HG03280 (cell line): ENCODE measurements around the gene SKOR1.

ENCODE experiments used
- ATAC-seq: cut with Tn5 transposase; IDR thresholded peaks from one replicate; pipeline ENCODE4 v1.9.1; 2021; ENCODE audit warnings: mild to moderate bottlenecking, moderate library complexity; ENCODE audit not compliant: unreplicated experiment

The SKOR1 gene

GRCh38 chr15:67816668-67817067 lies 8.6 kb upstream of the SKOR1 start:
- no peak for ATAC-seq

- no peak for ATAC-seq
Measured at GRCh38 chr15:67818464-67818863, 6.8 kb upstream of the SKOR1 start.

GRCh38 chr15:67819636-67820035 lies 5.7 kb upstream of the SKOR1 start:
- ATAC-seq = no peak

GRCh38 chr15:67820122-67820991 lies 5.0 kb upstream of the SKOR1 start:
- no peak for ATAC-seq

GRCh38 chr15:67820992-67821783 lies 4.1 kb upstream of the SKOR1 start:
- ATAC-seq = no peak

- no peak for ATAC-seq
Measured at GRCh38 chr15:67821784-67822440, 3.4 kb upstream of the SKOR1 start.

- ATAC-seq = no peak
Measured at GRCh38 chr15:67822537-67823313, 2.6 kb upstream of the SKOR1 start.

- no peak for ATAC-seq
Measured at GRCh38 chr15:67823314-67824196, 1.8 kb upstream of the SKOR1 start.

- no peak for ATAC-seq
Measured at GRCh38 chr15:67824197-67824968, 926 bp upstream of the SKOR1 start.

GRCh38 chr15:67825881-67826716 lies 790 bp downstream of the SKOR1 start:
- no peak for ATAC-seq

- ATAC-seq = no peak
Measured at GRCh38 chr15:67826717-67827561, 1.6 kb downstream of the SKOR1 start.

- no peak for ATAC-seq
Measured at GRCh38 chr15:67827562-67828277, 2.4 kb downstream of the SKOR1 start.

- ATAC-seq = no peak
Measured at GRCh38 chr15:67828278-67828968, 3.1 kb downstream of the SKOR1 start.

- ATAC-seq = no peak
Measured at GRCh38 chr15:67828969-67829646, 3.8 kb downstream of the SKOR1 start.
